MM.1S (cell line): Measurements from ENCODE around the gene CALU.

Source experiments
- DNase-seq: peaks from one replicate; pipeline ENCODE4 v3.0.0-alpha.2; 2015
- H2AFZ ChIP-seq: fragments of 300-600 bp; sonication (generic); 2 replicates; pipeline ENCODE4 v1.6.0; 2016; ENCODE audit warnings: antibody characterized with exemption, low read length
- H3F3A ChIP-seq: fragments of 300-600 bp; sonication (generic); 2 replicates; pipeline ENCODE4 v1.6.1; 2016; ENCODE audit warnings: mild to moderate bottlenecking, antibody characterized with exemption, low read length, moderate library complexity, mixed read lengths; ENCODE audit not compliant: insufficient read depth
- H3K27ac ChIP-seq: fragments of 300-600 bp; sonication (generic); 2 replicates; pipeline ENCODE4 v1.5.1; 2016; ENCODE audit warnings: mild to moderate bottlenecking, low read length
- H3K27me3 ChIP-seq: fragments of 300-600 bp; sonication (generic); replicated peaks from 2 replicates; pipeline ENCODE4 v1.6.0; 2016; ENCODE audit warnings: low read length; ENCODE audit not compliant: insufficient read depth
- H3K36me3 ChIP-seq: fragments of 300-600 bp; sonication (generic); replicated peaks from 2 replicates; pipeline ENCODE4 v1.6.1; 2016; ENCODE audit warnings: mild to moderate bottlenecking, low read length, mixed read lengths; ENCODE audit not compliant: insufficient read depth
- H3K4me1 ChIP-seq: fragments of 300-600 bp; sonication (generic); 2 replicates; pipeline ENCODE4 v1.6.1; 2016; ENCODE audit warnings: low read length, mixed read lengths
- H3K4me2 ChIP-seq: fragments of 300-600 bp; sonication (generic); 2 replicates; pipeline ENCODE4 v1.6.0; 2016; ENCODE audit warnings: low read depth, low read length
- H3K4me3 ChIP-seq: fragments of 300-600 bp; sonication (generic); 2 replicates; pipeline ENCODE4 v1.5.1; 2016; ENCODE audit warnings: low read length, mixed read lengths
- H3K79me2 ChIP-seq: fragments of 300-600 bp; sonication (generic); 2 replicates; pipeline ENCODE4 v1.6.1; 2016; ENCODE audit warnings: mixed run types, low read length, mixed read lengths
- H3K9ac ChIP-seq: fragments of 300-600 bp; sonication (generic); 2 replicates; pipeline ENCODE4 v1.6.1; 2016; ENCODE audit warnings: low read length, mixed read lengths
- H3K9me2 ChIP-seq: fragments of 300-600 bp; sonication (generic); replicated peaks from 2 replicates; pipeline ENCODE4 v1.6.1; 2016; ENCODE audit warnings: mild to moderate bottlenecking, low read length, mixed read lengths; ENCODE audit not compliant: insufficient read depth
- H3K9me3 ChIP-seq: fragments of 300-600 bp; sonication (generic); replicated peaks from 2 replicates; pipeline ENCODE4 v1.6.1; 2016; ENCODE audit warnings: mild to moderate bottlenecking, low read length, mixed read lengths; ENCODE audit not compliant: insufficient read depth
- H4K20me1 ChIP-seq: fragments of 300-600 bp; sonication (generic); 2 replicates; pipeline ENCODE4 v1.6.1; 2016; ENCODE audit warnings: mild to moderate bottlenecking, low read length, moderate library complexity, mixed read lengths; ENCODE audit not compliant: insufficient read depth
- EZH2 ChIP-seq: fragments of 300-600 bp; sonication (generic); optimal IDR thresholded peaks from 2 replicates; pipeline ENCODE3; 2017; ENCODE audit warnings: low read depth, mild to moderate bottlenecking, antibody characterized with exemption, low read length, mixed read lengths
- EZH2phosphoT487 ChIP-seq: fragments of 300-600 bp; sonication (generic); IDR thresholded peaks from 2 replicates; pipeline ENCODE4 v1.6.1; 2018; ENCODE audit warnings: antibody characterized with exemption, low read length
- TF ChIP-seq, protein P1 (sequence below): fragments of 300-600 bp; sonication (generic); IDR thresholded peaks from 2 replicates; pipeline ENCODE4 v1.5.1; 2016; ENCODE audit warnings: antibody characterized with exemption, low read length, mixed read lengths

Gene CALU

GRCh38 chr7:128703609-128704241 lies 35.4 kb upstream of the CALU start:
- no peaks in the 10 kb centered on the region for H3K36me3 ChIP-seq
- no peak for DNase-seq
- no peaks in the 10 kb centered on the region for H3K9me3 ChIP-seq

DNA sequence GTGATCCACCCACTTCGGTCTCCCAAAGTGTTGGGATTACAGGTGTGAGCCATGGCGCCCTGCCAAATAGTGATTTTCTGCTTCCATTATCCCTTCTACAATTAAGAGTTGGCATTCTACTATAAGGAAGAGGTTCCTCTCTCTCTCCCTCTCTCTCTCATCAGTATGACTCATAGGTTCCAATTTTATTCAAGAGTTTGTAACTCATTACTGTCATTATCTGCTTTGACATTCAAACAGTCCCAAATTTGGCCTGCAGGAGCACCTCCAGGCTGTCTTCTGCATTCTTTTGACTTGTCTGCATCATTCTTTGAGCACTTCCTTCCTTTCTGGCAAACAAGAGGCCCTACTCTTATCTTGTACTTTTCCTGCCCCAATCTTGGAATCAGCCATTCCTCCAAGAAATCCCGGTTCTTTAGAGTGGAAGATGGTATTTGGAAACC lies 33.2 kb upstream of the CALU start:
- DNase-seq, result no peak
- no peaks in the 10 kb centered on the region for H3K27me3 ChIP-seq
- no peak overlapping the region for H2AFZ ChIP-seq
- no peaks in the 10 kb centered on the region for H3K79me2 ChIP-seq
- TF ChIP-seq, protein P1, sequence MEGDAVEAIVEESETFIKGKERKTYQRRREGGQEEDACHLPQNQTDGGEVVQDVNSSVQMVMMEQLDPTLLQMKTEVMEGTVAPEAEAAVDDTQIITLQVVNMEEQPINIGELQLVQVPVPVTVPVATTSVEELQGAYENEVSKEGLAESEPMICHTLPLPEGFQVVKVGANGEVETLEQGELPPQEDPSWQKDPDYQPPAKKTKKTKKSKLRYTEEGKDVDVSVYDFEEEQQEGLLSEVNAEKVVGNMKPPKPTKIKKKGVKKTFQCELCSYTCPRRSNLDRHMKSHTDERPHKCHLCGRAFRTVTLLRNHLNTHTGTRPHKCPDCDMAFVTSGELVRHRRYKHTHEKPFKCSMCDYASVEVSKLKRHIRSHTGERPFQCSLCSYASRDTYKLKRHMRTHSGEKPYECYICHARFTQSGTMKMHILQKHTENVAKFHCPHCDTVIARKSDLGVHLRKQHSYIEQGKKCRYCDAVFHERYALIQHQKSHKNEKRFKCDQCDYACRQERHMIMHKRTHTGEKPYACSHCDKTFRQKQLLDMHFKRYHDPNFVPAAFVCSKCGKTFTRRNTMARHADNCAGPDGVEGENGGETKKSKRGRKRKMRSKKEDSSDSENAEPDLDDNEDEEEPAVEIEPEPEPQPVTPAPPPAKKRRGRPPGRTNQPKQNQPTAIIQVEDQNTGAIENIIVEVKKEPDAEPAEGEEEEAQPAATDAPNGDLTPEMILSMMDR, result no peak
- no peak for TF ChIP-seq EZH2phosphoT487
- TF ChIP-seq EZH2, result no peak
- no peaks in the 10 kb centered on the region for H3F3A ChIP-seq
- no peak overlapping the region for H3K27ac ChIP-seq
- H3K9ac ChIP-seq, result no peak overlapping the region
- H3K9me3 ChIP-seq, result no peaks in the 10 kb centered on the region
- H4K20me1 ChIP-seq, result no peaks in the 10 kb centered on the region
- H3K36me3 ChIP-seq, result no peaks in the 10 kb centered on the region
- H3K4me3 ChIP-seq, result no peak overlapping the region
- no peaks in the 10 kb centered on the region for H3K4me1 ChIP-seq
- H3K9me2 ChIP-seq, result no peaks in the 10 kb centered on the region
- no peak overlapping the region for H3K4me2 ChIP-seq

More at GRCh38 chr7:128703609-128704241, 35.4 kb upstream of the CALU start:
- H4K20me1 ChIP-seq, result no peaks in the 10 kb centered on the region
- no peak overlapping the region for H3K4me3 ChIP-seq
- no peak overlapping the region for H3K4me2 ChIP-seq
- H3K27me3 ChIP-seq, result no peaks in the 10 kb centered on the region
- H3K9me2 ChIP-seq, result no peaks in the 10 kb centered on the region
- no peaks in the 10 kb centered on the region for H3K79me2 ChIP-seq
- no peaks in the 10 kb centered on the region for H3K4me1 ChIP-seq
- no peak overlapping the region for H2AFZ ChIP-seq
- TF ChIP-seq, protein P1, result no peak
- TF ChIP-seq EZH2phosphoT487 (no peak), EZH2 (no peak)
- H3F3A ChIP-seq, result no peaks in the 10 kb centered on the region
- H3K27ac ChIP-seq, result no peak overlapping the region
- H3K9ac ChIP-seq, result no peak overlapping the region

DNA sequence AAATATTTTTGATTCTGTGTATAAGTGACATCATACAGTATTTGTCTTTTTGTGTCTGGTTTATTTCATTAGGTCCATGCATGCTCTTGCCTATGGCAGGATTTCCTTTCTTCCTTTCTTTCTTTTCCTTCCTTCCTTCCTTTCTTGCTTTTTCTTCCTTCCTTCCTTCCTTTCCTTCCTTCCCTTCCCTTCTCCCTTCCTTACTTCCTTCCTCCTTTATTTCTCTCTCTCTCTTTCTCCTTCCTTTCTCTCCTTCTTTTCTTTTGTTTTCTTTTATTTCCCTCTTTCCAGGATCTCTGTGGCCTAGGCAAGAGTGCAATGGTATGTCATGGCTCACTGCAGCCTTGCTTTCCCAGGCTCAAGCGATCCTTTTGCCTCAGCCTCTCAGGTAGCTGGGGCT lies 31.4 kb upstream of the CALU start:
- DNase-seq, result no peak

More for the DNA sequence above, 31.4 kb upstream of the CALU start:
- Histone ChIP-seq H3K9ac (no peak overlapping the region), H3K79me2 (no peaks in the 10 kb centered on the region), H3K9me3 (no peaks in the 10 kb centered on the region), H3K4me2 (no peak overlapping the region), H2AFZ (no peak overlapping the region), H3K4me3 (no peak overlapping the region), H3K4me1 (no peaks in the 10 kb centered on the region), H3K9me2 (no peaks in the 10 kb centered on the region), H3K36me3 (no peaks in the 10 kb centered on the region), H3K27me3 (no peaks in the 10 kb centered on the region), H4K20me1 (no peaks in the 10 kb centered on the region), H3K27ac (no peak overlapping the region), H3F3A (no peaks in the 10 kb centered on the region)
- TF ChIP-seq, protein P1, result no peak
- no peak for TF ChIP-seq EZH2
- no peak for TF ChIP-seq EZH2phosphoT487
